ENCODE measurements around the gene M1AP. TPM values are rescaled to one million over a fixed set of nuclear protein-coding genes. Genes with fewer than 3 reads are reported as not detected.

M1AP gene
- total and polyA plus RNA-seq, 2 of the 8 experiments (the other 6 are each of a cell fraction or from before 2014, with no cell fraction given), result 4.8 TPM

- H3K4me1 ChIP-seq (replicated peaks in 1 of 4; ENCODE audit: control insufficient read depth in 3 of 4, insufficient read depth in 4 of 4, low read length in 3 of 4), result peaks cover 7 to 12% (median 8%) of the 10 kb centered on the region in 4 experiments; a peak in 6 of 7 replicates
- no peak overlapping the region for H2AK5ac ChIP-seq (ENCODE audit: low read depth, low read length)
- H3K79me1 ChIP-seq (ENCODE audit: low read depth, low read length), result no peaks in the 10 kb centered on the region
- H2BK12ac ChIP-seq (ENCODE audit: low read depth, low read length), result no peak overlapping the region
- H3K9me3 ChIP-seq (ENCODE audit: insufficient read depth in 2 of 2, low read depth in 1 of 2, low read length in 1 of 2), result no peaks in the 10 kb centered on the region
- no peak overlapping the region for H2BK5ac ChIP-seq (ENCODE audit: low read depth, low read length)
- no peak overlapping the region for H4K5ac ChIP-seq (ENCODE audit: insufficient read length, low read depth, low read length)
- no peak overlapping the region for H4K91ac ChIP-seq (replicated peaks; ENCODE audit: insufficient read length, low read length)
- no peak overlapping the region for H2BK120ac ChIP-seq (replicated peaks; ENCODE audit: low read depth, low read length)
- H3K27ac ChIP-seq (ENCODE audit: low read depth, low read length), result no peak overlapping the region
- H3K4me3 ChIP-seq (ENCODE audit: extremely low read depth in 1 of 4, insufficient read depth in 2 of 4, low read depth in 3 of 4, low read length in 4 of 4), result no peak overlapping the region
- no peak overlapping the region for H2BK15ac ChIP-seq (ENCODE audit: low read length)
- no peak overlapping the region for H3K14ac ChIP-seq (ENCODE audit: insufficient read length)
- no peak overlapping the region for H2AFZ ChIP-seq (ENCODE audit: low read length)
- H2BK20ac ChIP-seq (ENCODE audit: low read length), result no peak overlapping the region
- H4K20me1 ChIP-seq (replicated peaks in 1 of 2; ENCODE audit: control insufficient read depth in 1 of 2, insufficient read depth in 2 of 2, low read length in 2 of 2), result no peaks in the 10 kb centered on the region
- ChIA-PET CTCF (ENCODE audit: partially characterized antibody) (interaction anchor here (0.7 kb wide), 1 partner anchor 980 kb away, joined by 3 read pairs; no protein-coding TSS in a partner anchor), POLR2A (ENCODE audit: partially characterized antibody) (no interaction called here)
- H3K23me2 ChIP-seq (ENCODE audit: low read depth, low read length), result no peaks in the 10 kb centered on the region
- no peak overlapping the region for H3K4me2 ChIP-seq (ENCODE audit: insufficient read depth in 1 of 2, low read depth in 2 of 2, low read length in 2 of 2)
- H3K9ac ChIP-seq (replicated peaks in 1 of 4; ENCODE audit: extremely low read depth in 1 of 4, low read depth in 3 of 4, low read length in 3 of 4), result no peak overlapping the region
- no peak overlapping the region for H3K56ac ChIP-seq (replicated peaks; ENCODE audit: insufficient read length, low read depth, low read length)
- 80% methylated on average over 3 of the region's 3 CpGs; no CpG with 5 or more reads in 1 of the 2 experiments for WGBS, 2 experiments (ENCODE audit: extremely low coverage in 1 of 2, insufficient coverage in 1 of 2, insufficient read length in 1 of 2, insufficient replicate concordance in 2 of 2, low coverage in 1 of 2, low lambda C conversion rate in 2 of 2, missing lambda C conversion rate in 1 of 2)
- H4K8ac ChIP-seq (ENCODE audit: extremely low read depth, insufficient read depth, low read length), result no peak overlapping the region
- no peaks in the 10 kb centered on the region for H3K27me3 ChIP-seq (replicated peaks in 1 of 4; ENCODE audit: control insufficient read depth in 3 of 4, extremely low read depth in 1 of 4, insufficient read depth in 3 of 4, low read length in 3 of 4)
- FAIRE-seq (no peak), DNase-seq (ENCODE audit: low read depth in 1 of 2, low spot score in 2 of 2) (no peak)
- H3K4ac ChIP-seq (replicated peaks; ENCODE audit: insufficient read length, low read depth, low read length), result no peak overlapping the region
- no peak overlapping the region for H3K23ac ChIP-seq (ENCODE audit: insufficient read length)
- H3K79me2 ChIP-seq (ENCODE audit: control insufficient read depth in 1 of 2, insufficient read depth in 2 of 2, low read length in 2 of 2), result no peaks in the 10 kb centered on the region
- no peak for TF ChIP-seq TEAD4 (IDR thresholded peaks at IDR 0.05; ENCODE audit: low read depth, low read length)
- TF ChIP-seq EGR1 (IDR thresholded peaks at IDR 0.05; ENCODE audit: borderline replicate concordance, low read depth, low read length), result no peak
- H3K36me3 ChIP-seq (ENCODE audit: control insufficient read depth in 2 of 4, insufficient read depth in 4 of 4, low read length in 3 of 4), result no peaks in the 10 kb centered on the region
- no peak overlapping the region for H3K18ac ChIP-seq (ENCODE audit: extremely low read depth, low read length)
Measured at GRCh38 chr2:74628538-74629105, 19.5 kb downstream of the M1AP start.
